Karpas-422 (cell line): ENCODE measurements around the gene ZNF584. TPM values are rescaled to one million over a fixed set of nuclear protein-coding genes. Genes with fewer than 3 reads are reported as not detected.
A peak's percentile ranks its signal among the peaks of the same experiment; 100 is the strongest.

Source experiments
- DNase-seq: peaks from one replicate; pipeline ENCODE4 v3.0.0-alpha.2; 2015
- H2AFZ ChIP-seq: fragments of 200-600 bp; sonication (generic); 2 replicates; pipeline ENCODE4 v1.6.1; 2014; ENCODE audit warnings: antibody characterized with exemption, low read length, mixed read lengths
- H3K27ac ChIP-seq: fragments of 200-600 bp; sonication (generic); 2 replicates; pipeline ENCODE4 v1.5.1; 2014; ENCODE audit warnings: mild to moderate bottlenecking, low read length, moderate library complexity
- H3K27me3 ChIP-seq: fragments of 200-600 bp; sonication (generic); 2 replicates; pipeline ENCODE4 v1.6.1; 2014; ENCODE audit warnings: low read length, mixed read lengths
- H3K36me3 ChIP-seq: fragments of 200-600 bp; sonication (generic); 2 replicates; pipeline ENCODE4 v1.6.1; 2014; ENCODE audit warnings: low read length, mixed read lengths; ENCODE audit not compliant: insufficient read depth
- H3K4me1 ChIP-seq: fragments of 200-600 bp; sonication (generic); 2 replicates; pipeline ENCODE4 v1.6.1; 2014; ENCODE audit warnings: mild to moderate bottlenecking, low read length, mixed read lengths
- H3K4me2 ChIP-seq: fragments of 200-600 bp; sonication (generic); 2 replicates; pipeline ENCODE4 v1.6.1; 2014; ENCODE audit warnings: low read length, low read depth, mild to moderate bottlenecking; ENCODE audit not compliant: poor library complexity, severe bottlenecking
- H3K4me3 ChIP-seq: fragments of 200-600 bp; sonication (generic); 2 replicates; pipeline ENCODE4 v1.5.1; 2014; ENCODE audit warnings: mild to moderate bottlenecking, antibody characterized with exemption, low read length, mixed read lengths
- H3K79me2 ChIP-seq: fragments of 200-600 bp; sonication (generic); 2 replicates; pipeline ENCODE4 v1.6.1; 2014; ENCODE audit warnings: mild to moderate bottlenecking, low read length, mixed read lengths
- H3K9ac ChIP-seq: fragments of 200-600 bp; sonication (generic); 2 replicates; pipeline ENCODE4 v1.6.0; 2014; ENCODE audit warnings: low read length
- H3K9me2 ChIP-seq: fragments of 200-600 bp; sonication (generic), shearing (Covaris generic); replicated peaks from 2 replicates; pipeline ENCODE4 v1.6.0; 2014; ENCODE audit warnings: mild to moderate bottlenecking, low read length, moderate library complexity; ENCODE audit not compliant: insufficient read depth
- H3K9me3 ChIP-seq: fragments of 300-700, 200-600 bp; sonication (generic); 2 replicates; pipeline ENCODE4 v1.6.1; 2014; ENCODE audit warnings: low read length, mixed read lengths
- H4K20me1 ChIP-seq: fragments of 200-600 bp; sonication (generic); 2 replicates; pipeline ENCODE4 v1.6.1; 2014; ENCODE audit warnings: mild to moderate bottlenecking, antibody characterized with exemption, low read length, low read depth; ENCODE audit not compliant: insufficient read depth
- small RNA-seq: library from RNA; depleted of rRNA; stranded (forward); fragments of <200 nt; gene quantifications from one replicate; pipeline ENCODE3, GENCODE V24; 2014
- total RNA-seq: library from RNA; depleted of rRNA; stranded (reverse); fragments of >200 nt; shearing (Covaris generic); gene quantifications from 2 replicates; pipeline ENCODE4 v1.2.3, GENCODE V29; 2014; ENCODE audit warnings: low replicate concordance; rRNA removed

Gene ZNF584
- total RNA-seq, 1 experiment from 2014 or later: 21.1 TPM

GRCh38 chr19:58460039-58460438, 51.6 kb downstream of the ZNF584 start:
- no peak overlapping the region for H3K4me2 ChIP-seq
- H3K36me3 ChIP-seq: peaks cover 4% of the 10 kb centered on the region; the same call in 1 of the 2 replicates
- no peak overlapping the region for H3K9ac ChIP-seq
- H3K27ac ChIP-seq: no peak overlapping the region
- no peaks in the 10 kb centered on the region for H3K27me3 ChIP-seq
- H3K79me2 ChIP-seq: no peaks in the 10 kb centered on the region
- H3K9me3 ChIP-seq: no peaks in the 10 kb centered on the region
- H4K20me1 ChIP-seq: no peaks in the 10 kb centered on the region
- H3K4me1 ChIP-seq: peaks cover 7% of the 10 kb centered on the region; the same call in 1 of the 2 replicates
- no peaks in the 10 kb centered on the region for H3K9me2 ChIP-seq
- H3K4me3 ChIP-seq: no peak overlapping the region
- no peak overlapping the region for H2AFZ ChIP-seq
- no peak for DNase-seq

- peaks cover 25% of the 10 kb centered on the region for H3K79me2 ChIP-seq
- no peaks in the 10 kb centered on the region for H3K9me3 ChIP-seq
- H3K4me2 ChIP-seq: peak overlapping the region; percentile 83
- H4K20me1 ChIP-seq: peaks cover 8% of the 10 kb centered on the region; the same call in 1 of the 2 replicates
- no peak overlapping the region for H3K27ac ChIP-seq
- peak overlapping the region; percentile 89 for H2AFZ ChIP-seq
- DNase-seq: no peak
- H3K9ac ChIP-seq: peak overlapping the region; percentile 64
- H3K4me3 ChIP-seq: peak overlapping the region; percentile 77
- H3K36me3 ChIP-seq: no peaks in the 10 kb centered on the region; the same call in 1 of the 2 replicates
- H3K27me3 ChIP-seq: no peaks in the 10 kb centered on the region
- H3K4me1 ChIP-seq: peaks cover 21% of the 10 kb centered on the region
- no peaks in the 10 kb centered on the region for H3K9me2 ChIP-seq
Measured at GRCh38 chr19:58466089-58466759, 57.8 kb downstream of the ZNF584 start.

GRCh38 chr19:58466760-58467589, 58.5 kb downstream of the ZNF584 start, which contains the start of gene ZNF324:
Gene ZNF324, plus strand, starts transcription at chr19:58467080. Its CDS starts 2,106 bp downstream, at chr19:58469186.
- peaks cover 25% of the 10 kb centered on the region for H3K79me2 ChIP-seq
- H3K36me3 ChIP-seq: no peaks in the 10 kb centered on the region; the same call in 1 of the 2 replicates
- peak within 1 kb of the TSS; percentile 77 for H3K4me3 ChIP-seq

More at GRCh38 chr19:58466760-58467589, 58.5 kb downstream of the ZNF584 start, which contains the start of gene ZNF324:
- Histone ChIP-seq H3K4me1 (peaks cover 21% of the 10 kb centered on the region), H3K4me2 (peak within 1 kb of the TSS; percentile 83), H3K9ac (peak within 1 kb of the TSS; percentile 83), H4K20me1 (peaks cover 8% of the 10 kb centered on the region; the same call in 1 of the 2 replicates), H3K27me3 (no peaks in the 10 kb centered on the region), H3K9me3 (no peaks in the 10 kb centered on the region), H3K27ac (no peak within 1 kb of the TSS), H3K9me2 (no peaks in the 10 kb centered on the region), H2AFZ (peak within 1 kb of the TSS; percentile 89)
- peak; percentile 100 for DNase-seq

Small RNAs within 50 kb of the gene (small RNA-seq; reads per million reads assigned to genes)
- gene MIR4754 (not detected), gene RNA5SP473 (0.20 reads per million)

Other genes with a start within 250 kb of the ZNF584 start
- gene ZNF274, start 225.6 kb upstream of the ZNF584 start, total RNA-seq: 14.1 and 27.9 TPM in 2 replicates
- gene ZNF544, start 179.7 kb upstream of the ZNF584 start, total RNA-seq: 111 and 129 TPM in 2 replicates
- 14.8 and 16.9 TPM in 2 replicates for gene ZNF8, start 129.7 kb upstream of the ZNF584 start, total RNA-seq
- gene ERVK3-1, start 103.3 kb upstream of the ZNF584 start, total RNA-seq: 94.2 and 129 TPM in 2 replicates
- 5.1 and 5.3 TPM in 2 replicates for gene ZSCAN22, start 81.7 kb upstream of the ZNF584 start, total RNA-seq
- gene A1BG, start 55.2 kb upstream of the ZNF584 start, total RNA-seq: 52.9 and 85.4 TPM in 2 replicates
- gene ZNF497, start 45.9 kb upstream of the ZNF584 start, total RNA-seq: 1.1 and 3.0 TPM in 2 replicates
- gene ZNF837, start 27.6 kb upstream of the ZNF584 start, total RNA-seq: 0.75 and 2.4 TPM in 2 replicates
- 6,081 and 7,190 TPM in 2 replicates for gene RPS5, start 21.4 kb upstream of the ZNF584 start, total RNA-seq
- gene RNF225, start 13.0 kb upstream of the ZNF584 start, total RNA-seq: 0.90 and 0.97 TPM in 2 replicates
- gene ZNF132, start 31.5 kb downstream of the ZNF584 start, total RNA-seq: not detected in 2 replicates
- 21.2 and 22.5 TPM in 2 replicates for gene ZNF324B, start 43.0 kb downstream of the ZNF584 start, total RNA-seq
- 10.4 and 29.1 TPM in 2 replicates for gene ZNF324, start 58.4 kb downstream of the ZNF584 start, total RNA-seq
- gene ZNF446, start 67.7 kb downstream of the ZNF584 start, total RNA-seq: 11.8 and 20.6 TPM in 2 replicates
- gene SLC27A5, start 103.3 kb downstream of the ZNF584 start, total RNA-seq: 1.2 and 10.0 TPM in 2 replicates
- gene ZBTB45, start 111.2 kb downstream of the ZNF584 start, total RNA-seq: 2.0 and 4.7 TPM in 2 replicates
- gene TRIM28, start 135.4 kb downstream of the ZNF584 start, total RNA-seq: 142 and 257 TPM in 2 replicates
- gene CHMP2A, start 146.5 kb downstream of the ZNF584 start, total RNA-seq: 54.2 and 85.9 TPM in 2 replicates
- 33.4 and 90.6 TPM in 2 replicates for gene UBE2M, start 150.0 kb downstream of the ZNF584 start, total RNA-seq
- 13.3 and 20.1 TPM in 2 replicates for gene MZF1, start 164.7 kb downstream of the ZNF584 start, total RNA-seq